Uterus (tissue), 2 donors: ENCODE results near the gene IGFBPL1.

Experiments used
- POLR2A ChIP-seq, 2 donors: fragments of 450-650 bp; IDR thresholded peaks; one replicate each; pipeline ENCODE4 v1.6.1; 2016; ENCODE audit warnings: antibody characterized with exemption in 2 of 2, mild to moderate bottlenecking in 1 of 2, moderate library complexity in 1 of 2
- TF ChIP-seq, protein P1 (sequence below), 4 experiments: fragments of 200-600 bp in 2 of 4; fragments of 450-650 bp in 2 of 4; sonication (generic) in 2 of 4; IDR thresholded peaks; one replicate each; pipeline ENCODE4 v1.5.1; 2016 to 2019; ENCODE audit warnings: antibody characterized with exemption in 4 of 4, mild to moderate bottlenecking in 2 of 4, moderate library complexity in 1 of 4

DNA sequence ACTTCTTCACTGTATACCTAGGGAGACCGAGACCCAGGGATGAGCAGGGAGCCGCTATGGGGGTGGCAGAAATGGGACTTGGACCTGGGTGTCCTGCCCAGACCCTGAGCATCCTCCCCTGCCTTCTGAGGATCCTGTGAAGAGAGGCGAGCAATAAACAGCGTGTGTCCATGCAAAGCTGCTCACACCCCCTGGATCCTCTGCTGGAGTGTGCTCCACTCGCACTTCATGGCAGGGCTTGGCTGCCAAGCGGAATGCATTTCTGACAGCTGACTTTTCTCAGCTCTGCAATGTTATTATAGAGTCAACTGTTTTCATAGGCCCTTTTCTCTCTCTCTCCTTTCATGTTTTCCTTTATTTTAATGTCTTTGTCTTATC is 62.8 kb downstream of the IGFBPL1 start:
- TF ChIP-seq, protein P1, sequence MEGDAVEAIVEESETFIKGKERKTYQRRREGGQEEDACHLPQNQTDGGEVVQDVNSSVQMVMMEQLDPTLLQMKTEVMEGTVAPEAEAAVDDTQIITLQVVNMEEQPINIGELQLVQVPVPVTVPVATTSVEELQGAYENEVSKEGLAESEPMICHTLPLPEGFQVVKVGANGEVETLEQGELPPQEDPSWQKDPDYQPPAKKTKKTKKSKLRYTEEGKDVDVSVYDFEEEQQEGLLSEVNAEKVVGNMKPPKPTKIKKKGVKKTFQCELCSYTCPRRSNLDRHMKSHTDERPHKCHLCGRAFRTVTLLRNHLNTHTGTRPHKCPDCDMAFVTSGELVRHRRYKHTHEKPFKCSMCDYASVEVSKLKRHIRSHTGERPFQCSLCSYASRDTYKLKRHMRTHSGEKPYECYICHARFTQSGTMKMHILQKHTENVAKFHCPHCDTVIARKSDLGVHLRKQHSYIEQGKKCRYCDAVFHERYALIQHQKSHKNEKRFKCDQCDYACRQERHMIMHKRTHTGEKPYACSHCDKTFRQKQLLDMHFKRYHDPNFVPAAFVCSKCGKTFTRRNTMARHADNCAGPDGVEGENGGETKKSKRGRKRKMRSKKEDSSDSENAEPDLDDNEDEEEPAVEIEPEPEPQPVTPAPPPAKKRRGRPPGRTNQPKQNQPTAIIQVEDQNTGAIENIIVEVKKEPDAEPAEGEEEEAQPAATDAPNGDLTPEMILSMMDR (IDR thresholded peaks at IDR 0.05) = no peak
- no peak for TF ChIP-seq POLR2A (IDR thresholded peaks at IDR 0.05)
